ENCODE data around the gene SESN3.

GRCh38 chr11:95156133-95156721 is 74.8 kb downstream of the SESN3 start:
- no peak for TF ChIP-seq CTCF (IDR thresholded peaks at IDR 0.05; ENCODE audit: low read length)
- no peak for TF ChIP-seq EZH2 (IDR thresholded peaks at IDR 0.05; ENCODE audit: borderline replicate concordance, low read length)
